HCT116 (cell line): ENCODE measurements around the gene NPHP3. TPM values are rescaled to one million over a fixed set of nuclear protein-coding genes. Genes with fewer than 3 reads are reported as not detected.

Experiments used
- ATAC-seq: fragments of 200-7000 bp; cut with Tn5 transposase; 2 replicates; pipeline ENCODE4 v1.9.1; 2020; ENCODE audit warnings: mild to moderate bottlenecking, moderate library complexity
- BruUV-seq: library from RNA; stranded (reverse); fragments of 400-500 nt; replicated peaks from 2 replicates; lab custom pipeline; 2021; lab: Mats Ljungman, UMichigan
- CTCF ChIA-PET: fragments of 300-600 bp; sonication (Branson Sonifier 250); formaldehyde crosslinking; loops from one replicate; lab custom pipeline; 2021; ENCODE audit warnings: antibody characterized with exemption; lab: Charles Lee
- POLR2A ChIA-PET: fragments of 300-600, 350-600 bp; sonication (Branson Sonifier 250); formaldehyde crosslinking; loops from one replicate; lab custom pipeline; 2021; ENCODE audit warnings: antibody characterized with exemption; lab: Charles Lee
- RAD21 ChIA-PET, 2 experiments: fragments of 300-600 bp; sonication (Branson Sonifier 250); formaldehyde crosslinking; loops; one replicate each; lab custom pipeline; 2023; ENCODE audit warnings: low total read pairs in 2 of 2; ENCODE audit not compliant: uncharacterized antibody in 2 of 2, unreplicated experiment in 2 of 2, low non-redundant PET in 1 of 2; lab: Charles Lee
- DNase-seq: peaks from one replicate; pipeline ENCODE4 v3.0.0-alpha.2; 2010; ENCODE audit warnings: low read depth, low spot score
- H2AFZ ChIP-seq: fragments of 200-600 bp; shearing (Covaris generic), sonication (generic); 2 replicates; pipeline ENCODE4 v1.6.1; 2017; ENCODE audit warnings: low read depth, mixed run types, mixed read lengths, antibody characterized with exemption, low read length; ENCODE audit not compliant: poor library complexity, severe bottlenecking
- H3K27ac ChIP-seq: 2 replicates; pipeline ENCODE4 v1.5.1; 2012; ENCODE audit warnings: low read depth, low read length
- H3K27me3 ChIP-seq: fragments of 200-600 bp; sonication (generic); 2 replicates; pipeline ENCODE4 v1.6.1; 2016; ENCODE audit warnings: mixed run types, low read length, mixed read lengths; ENCODE audit not compliant: insufficient read depth
- H3K36me3 ChIP-seq, 2 experiments: fragments of 200-500 bp in 1 of 2; fragments of 200-600 bp in 1 of 2; sonication (Bioruptor generic) in 1 of 2; sonication (generic) in 1 of 2; 2 replicates each; pipeline versions ENCODE4 v1.5.1 to v1.6.1; 2014 to 2016; ENCODE audit warnings: low read length in 2 of 2, inconsistent platforms in 1 of 2, mixed read lengths in 1 of 2, mixed run types in 1 of 2; ENCODE audit not compliant: insufficient read depth in 2 of 2, control insufficient read depth in 1 of 2
- H3K4me1 ChIP-seq, 2 experiments: fragments of 200-600 bp in 1 of 2; sonication (generic) in 1 of 2; 2 replicates each; pipeline versions ENCODE4 v1.5.1 to v1.6.1; 2012 to 2017; ENCODE audit warnings: low read length in 2 of 2, inconsistent platforms in 1 of 2, mild to moderate bottlenecking in 1 of 2, mixed read lengths in 1 of 2, mixed run types in 1 of 2, moderate library complexity in 1 of 2; ENCODE audit not compliant: insufficient read depth in 2 of 2, control insufficient read depth in 1 of 2
- H3K4me2 ChIP-seq: fragments of 200-600 bp; sonication (generic); 2 replicates; pipeline ENCODE4 v1.6.1; 2017; ENCODE audit warnings: mixed run types, low read length, mixed read lengths
- H3K4me3 ChIP-seq, 2 experiments: fragments of 200-600 bp in 1 of 2; sonication (generic) in 1 of 2; replicated peaks in 1 of 2; 2 replicates each; pipeline ENCODE4 v1.5.1; 2011 to 2016; ENCODE audit warnings: low read length in 2 of 2, control low read depth in 1 of 2, low read depth in 1 of 2, mild to moderate bottlenecking in 1 of 2, mixed read lengths in 1 of 2, mixed run types in 1 of 2
- H3K79me2 ChIP-seq: fragments of 200-600 bp; sonication (generic); 2 replicates; pipeline ENCODE4 v1.6.1; 2017; ENCODE audit warnings: mild to moderate bottlenecking, mixed run types, low read length, moderate library complexity, mixed read lengths; ENCODE audit not compliant: insufficient read depth
- H3K9ac ChIP-seq: fragments of 200-600 bp; sonication (generic); 2 replicates; pipeline ENCODE4 v1.6.1; 2016; ENCODE audit warnings: low read length, mixed read lengths
- H3K9me2 ChIP-seq: fragments of 200-600 bp; sonication (generic), shearing (Covaris generic); 2 replicates; pipeline ENCODE4 v1.6.1; 2017; ENCODE audit warnings: mixed run types, mild to moderate bottlenecking, moderate library complexity; ENCODE audit not compliant: insufficient read depth
- H3K9me3 ChIP-seq, 2 experiments: fragments of 200-500 bp in 1 of 2; fragments of 200-600 bp in 1 of 2; sonication (Bioruptor generic) in 1 of 2; sonication (generic) in 1 of 2; 2 replicates each; pipeline ENCODE4 v1.6.1; 2014 to 2017; ENCODE audit warnings: low read length in 2 of 2, mixed read lengths in 2 of 2, inconsistent platforms in 1 of 2, low read depth in 1 of 2, mild to moderate bottlenecking in 1 of 2, mixed run types in 1 of 2, moderate library complexity in 1 of 2; ENCODE audit not compliant: control insufficient read depth in 1 of 2, insufficient read depth in 1 of 2
- H4K20me1 ChIP-seq: fragments of 200-600 bp; sonication (generic), shearing (Covaris generic); 2 replicates; pipeline ENCODE4 v1.6.1; 2017; ENCODE audit warnings: mixed run types, mild to moderate bottlenecking, moderate library complexity; ENCODE audit not compliant: insufficient read depth
- ATF3 ChIP-seq: IDR thresholded peaks from 2 replicates; pipeline ENCODE4 v1.6.1; 2012
- CBX3 ChIP-seq: IDR thresholded peaks from 2 replicates; pipeline ENCODE4 v1.6.1; 2012; ENCODE audit warnings: low read depth
- CEBPB ChIP-seq: IDR thresholded peaks from 2 replicates; pipeline ENCODE4 v1.6.1; 2012; ENCODE audit warnings: low read depth
- EGR1 ChIP-seq: IDR thresholded peaks from 2 replicates; pipeline ENCODE4 v1.6.1; 2012; ENCODE audit warnings: low read depth
- EZH2 ChIP-seq: fragments of 200-600 bp; sonication (generic); IDR thresholded peaks from 2 replicates; pipeline ENCODE4 v1.6.1; 2017; ENCODE audit warnings: antibody characterized with exemption, mixed run types
- FOSL1 ChIP-seq: IDR thresholded peaks from 2 replicates; pipeline ENCODE4 v1.6.1; 2012; ENCODE audit warnings: low read depth
- JUND ChIP-seq: IDR thresholded peaks from 2 replicates; pipeline ENCODE4 v1.6.1; 2012
- MAX ChIP-seq: IDR thresholded peaks from 2 replicates; pipeline ENCODE4 v1.6.1; 2012
- POLR2A ChIP-seq: IDR thresholded peaks from 2 replicates; pipeline ENCODE4 v1.7.0; 2011; ENCODE audit warnings: borderline replicate concordance; ENCODE audit not compliant: insufficient read depth, insufficient read length; ENCODE audit errors: extremely low read depth
- RAD21 ChIP-seq: IDR thresholded peaks from 2 replicates; pipeline ENCODE4 v1.6.1; 2012; ENCODE audit warnings: low read depth, mild to moderate bottlenecking
- REST ChIP-seq: IDR thresholded peaks from 2 replicates; pipeline ENCODE4 v1.6.1; 2012; ENCODE audit warnings: low read depth
- SRF ChIP-seq: IDR thresholded peaks from 2 replicates; pipeline ENCODE4 v1.6.1; 2012; ENCODE audit warnings: low read depth
- TCF7L2 ChIP-seq: IDR thresholded peaks from 2 replicates; pipeline ENCODE4 v1.7.0; 2011; ENCODE audit warnings: borderline replicate concordance, inconsistent platforms; ENCODE audit not compliant: insufficient read depth, insufficient read length; ENCODE audit errors: extremely low read depth
- YY1 ChIP-seq: IDR thresholded peaks from 2 replicates; pipeline ENCODE4 v1.6.1; 2011; ENCODE audit warnings: low read length, low read depth, moderate library complexity, mild to moderate bottlenecking; ENCODE audit not compliant: insufficient replicate concordance; ENCODE audit errors: extremely low read depth
- ZBTB33 ChIP-seq: IDR thresholded peaks from 2 replicates; pipeline ENCODE4 v1.6.1; 2011; ENCODE audit warnings: mild to moderate bottlenecking, low read length, moderate library complexity; ENCODE audit not compliant: insufficient replicate concordance; ENCODE audit errors: extremely low read depth
- ZNF274 ChIP-seq: fragments of 200-500 bp; sonication (Bioruptor generic); IDR thresholded peaks from 2 replicates; pipeline ENCODE4 v1.6.1; 2014; ENCODE audit warnings: mild to moderate bottlenecking, low read depth, low read length, inconsistent platforms
- intact Hi-C: fragments of 100-400 bp; cut with micrococcal nuclease; formaldehyde crosslinking; loops from 2 replicates; pipeline ENCODE4 v1.10.0; 2022
- total RNA-seq: library from RNA; stranded (reverse); gene quantifications from one replicate; pipeline ENCODE4 v1.2.1, GENCODE V29; 2021; ENCODE audit not compliant: unreplicated experiment

The NPHP3 gene
- total RNA-seq, 1 experiment from 2014 or later = 15.5 TPM

- CTCF ChIA-PET = no interaction called here
These were observed 18.5 kb downstream of the NPHP3 start for GRCh38 chr3:132703733-132704132.

GRCh38 chr3:132695422-132695821, 26.8 kb downstream of the NPHP3 start:
- Histone ChIP-seq H4K20me1 (no peaks in the 10 kb centered on the region), H3K9me3 (no peaks in the 10 kb centered on the region), H3K9ac (no peak overlapping the region), H3K4me1 (no peaks in the 10 kb centered on the region), H3K36me3 (peaks cover under 1 to 36% of the 10 kb centered on the region in 2 experiments; a peak in 3 of 4 replicates), H3K9me2 (no peaks in the 10 kb centered on the region), H3K27me3 (no peaks in the 10 kb centered on the region), H2AFZ (no peak overlapping the region), H3K4me3 (no peak overlapping the region), H3K27ac (no peak overlapping the region), H3K4me2 (no peak overlapping the region), H3K79me2 (no peaks in the 10 kb centered on the region)
- DNase-seq (no peak), ATAC-seq (no peak)
- intact Hi-C loops = no loop called here
- CTCF ChIA-PET = no interaction called here
- POLR2A ChIA-PET = no interaction called here
- RAD21 ChIA-PET = no interaction called here
- BruUV-seq = no TSS peak
- TF ChIP-seq ZBTB33 (no peak), RAD21 (no peak), SRF (no peak), EGR1 (no peak), POLR2A (no peak), ATF3 (no peak), CBX3 (no peak), ZNF274 (no peak), FOSL1 (no peak), JUND (no peak), EZH2 (no peak), TCF7L2 (no peak), REST (no peak), MAX (no peak), YY1 (no peak), CEBPB (no peak)

More at GRCh38 chr3:132703733-132704132, 18.5 kb downstream of the NPHP3 start:
- Histone ChIP-seq H4K20me1 (no peaks in the 10 kb centered on the region), H3K9me3 (no peaks in the 10 kb centered on the region), H2AFZ (no peak overlapping the region), H3K27me3 (no peaks in the 10 kb centered on the region), H3K9ac (no peak overlapping the region), H3K27ac (no peak overlapping the region), H3K4me3 (no peak overlapping the region), H3K79me2 (no peaks in the 10 kb centered on the region), H3K9me2 (no peaks in the 10 kb centered on the region), H3K4me2 (no peak overlapping the region), H3K4me1 (no peaks in the 10 kb centered on the region)
- no TSS peak for BruUV-seq
- intact Hi-C loops = no loop called here
- ATAC-seq = no peak
- no peak for TF ChIP-seq ZNF274
- TF ChIP-seq RAD21 = no peak
- TF ChIP-seq, all 23 proteins: peak for 0
- RAD21 ChIA-PET = no interaction called here
- DNase-seq = no peak
- H3K36me3 ChIP-seq = peaks cover 0 to 26% of the 10 kb centered on the region in 2 experiments
- POLR2A ChIA-PET = no interaction called here
